GM21526 (cell line): ENCODE results near the gene PIEZO2.

Source experiments
- ATAC-seq: cut with Tn5 transposase; IDR thresholded peaks from one replicate; pipeline ENCODE4 v1.9.1; 2021; ENCODE audit warnings: moderate library complexity; ENCODE audit not compliant: unreplicated experiment, low FRiP score

The PIEZO2 gene

DNA sequence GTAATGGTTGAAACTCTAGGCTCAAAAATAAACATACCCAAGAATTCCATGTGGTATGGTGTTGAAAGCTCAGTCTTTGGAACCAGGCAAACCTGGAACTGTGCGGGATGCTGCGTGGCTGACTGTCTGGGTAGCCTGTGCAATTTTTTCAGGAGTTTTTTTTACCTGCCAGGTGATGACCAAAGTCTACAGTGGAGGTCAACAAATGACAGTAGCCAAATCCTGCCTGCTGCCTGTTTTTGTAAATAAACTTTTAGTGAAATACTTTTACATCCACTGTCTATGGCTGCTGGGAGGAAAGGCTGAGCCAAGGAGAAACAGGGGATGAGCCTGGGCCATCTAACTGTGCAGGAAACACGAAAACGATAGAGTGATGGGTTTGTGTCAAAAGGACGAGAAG is 240.6 kb downstream of the PIEZO2 start:
- no peak for ATAC-seq

DNA sequence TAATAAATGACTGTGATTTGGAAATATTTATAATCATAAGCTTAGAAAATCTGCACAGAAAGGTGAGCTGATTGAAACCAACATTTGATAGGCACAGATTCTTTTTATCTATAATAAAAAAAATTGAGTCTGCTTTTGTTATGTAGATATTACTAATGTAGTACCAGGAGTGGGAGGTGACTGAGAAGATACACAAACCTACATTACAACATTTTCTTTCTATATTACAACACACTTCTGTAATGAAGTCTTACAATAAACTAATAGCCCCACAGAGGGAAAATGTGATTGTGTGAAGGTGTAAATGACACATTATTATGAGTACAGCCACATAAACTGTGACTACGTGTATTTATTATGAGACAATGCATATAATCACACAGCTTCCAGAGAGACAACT is 241.6 kb downstream of the PIEZO2 start:
- ATAC-seq: no peak

DNA sequence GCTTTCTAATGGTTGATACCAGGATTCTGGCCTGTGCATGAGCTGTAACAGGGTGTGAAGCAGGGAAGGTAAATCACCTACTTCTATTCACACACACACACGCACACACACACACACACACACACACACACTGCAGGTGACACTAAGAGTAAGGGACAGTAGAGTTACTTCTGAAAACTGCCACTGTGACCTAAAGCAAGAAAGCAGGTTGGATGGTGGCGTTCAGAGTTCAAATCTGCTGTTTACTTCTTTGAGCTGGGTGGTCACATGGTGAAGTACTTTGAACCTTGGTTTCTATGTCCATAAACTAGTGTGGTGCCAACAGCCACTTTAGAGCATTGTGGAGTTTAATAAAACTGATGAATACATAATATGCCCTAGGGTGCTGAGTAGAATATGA is 248.0 kb downstream of the PIEZO2 start:
- ATAC-seq: no peak

DNA sequence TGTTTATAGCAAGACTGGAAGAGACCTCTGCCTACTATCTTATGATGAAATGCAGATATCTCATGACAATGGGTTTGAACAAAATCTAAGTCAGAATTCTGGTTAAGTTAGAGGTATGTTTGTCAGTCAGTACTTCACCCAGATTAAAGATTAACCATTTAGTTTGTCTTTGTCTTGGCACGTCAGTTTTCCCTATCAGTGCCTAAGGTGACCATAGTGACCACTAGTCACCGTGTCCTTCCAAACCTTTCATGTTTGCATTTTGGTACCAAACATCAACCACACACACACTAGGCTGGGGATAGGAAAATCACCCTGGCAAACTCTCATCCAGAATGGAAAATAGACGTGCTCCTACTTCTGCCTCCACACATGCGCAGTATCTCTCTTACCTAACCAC is 248.9 kb downstream of the PIEZO2 start:
- no peak for ATAC-seq

DNA sequence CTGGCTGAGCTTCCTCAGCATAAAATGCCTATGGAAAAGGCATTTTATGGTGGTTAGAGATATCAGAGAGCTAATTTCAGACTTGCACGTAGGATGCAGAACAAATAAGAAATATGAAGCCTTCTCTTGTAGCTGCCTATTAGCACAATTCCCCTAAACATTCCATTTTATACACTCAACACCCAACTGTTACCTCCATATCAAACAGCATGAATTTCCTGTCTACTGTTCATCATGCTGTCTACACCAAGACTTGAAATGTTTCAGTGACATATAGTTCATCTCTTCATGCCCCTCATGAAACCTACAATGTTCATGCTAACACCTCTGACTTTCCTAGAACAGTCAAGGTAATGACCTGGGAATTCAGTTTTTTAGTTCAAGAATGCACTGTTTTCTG is 249.9 kb downstream of the PIEZO2 start:
- no peak for ATAC-seq

DNA sequence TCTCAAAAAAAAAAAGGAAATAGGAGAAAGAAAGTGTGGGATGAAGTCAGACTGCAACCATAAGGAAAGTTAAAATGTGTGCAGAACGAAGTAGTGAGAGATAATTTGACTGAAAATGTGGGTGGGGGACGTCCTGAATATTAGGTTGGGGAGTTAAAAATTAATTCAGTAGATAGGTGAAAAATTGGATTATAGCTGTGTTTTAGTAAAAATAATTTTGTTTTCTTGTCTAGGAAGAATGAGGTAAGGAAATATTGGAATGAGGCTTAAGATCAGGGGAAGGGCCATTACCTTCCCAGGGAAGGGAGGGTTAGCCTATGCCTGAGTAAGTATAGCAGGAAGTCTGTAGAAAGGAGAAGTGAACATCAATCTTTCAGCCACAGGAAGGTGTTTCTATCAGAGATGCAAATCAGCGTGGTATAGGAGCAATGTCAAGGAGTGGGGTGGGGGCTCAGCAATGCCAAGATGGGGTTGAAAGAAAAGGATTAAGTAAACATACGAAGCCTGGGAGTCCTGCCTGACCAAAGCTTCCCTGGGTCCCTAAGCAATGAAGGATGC is 250.9 kb downstream of the PIEZO2 start:
- ATAC-seq: no peak

DNA sequence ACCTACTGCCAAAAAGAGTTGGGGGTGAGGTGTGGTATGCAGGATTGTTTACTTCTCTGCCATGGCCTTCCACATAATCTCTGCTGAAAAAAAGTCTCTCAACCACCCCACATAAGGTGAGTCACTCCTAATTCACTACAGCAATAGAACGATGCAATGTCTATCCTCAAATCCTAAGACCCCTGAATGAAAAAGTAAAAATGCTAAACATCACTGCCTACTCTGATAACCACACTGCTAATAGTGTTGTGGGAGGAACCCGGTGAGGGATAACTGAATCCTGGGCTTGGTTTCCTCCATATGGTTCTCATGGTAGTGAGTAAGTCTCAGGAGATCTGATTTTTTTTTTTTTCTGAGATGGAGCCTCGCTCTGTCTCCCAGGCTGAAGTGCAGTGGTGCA is 252.5 kb downstream of the PIEZO2 start:
- ATAC-seq: no peak

DNA sequence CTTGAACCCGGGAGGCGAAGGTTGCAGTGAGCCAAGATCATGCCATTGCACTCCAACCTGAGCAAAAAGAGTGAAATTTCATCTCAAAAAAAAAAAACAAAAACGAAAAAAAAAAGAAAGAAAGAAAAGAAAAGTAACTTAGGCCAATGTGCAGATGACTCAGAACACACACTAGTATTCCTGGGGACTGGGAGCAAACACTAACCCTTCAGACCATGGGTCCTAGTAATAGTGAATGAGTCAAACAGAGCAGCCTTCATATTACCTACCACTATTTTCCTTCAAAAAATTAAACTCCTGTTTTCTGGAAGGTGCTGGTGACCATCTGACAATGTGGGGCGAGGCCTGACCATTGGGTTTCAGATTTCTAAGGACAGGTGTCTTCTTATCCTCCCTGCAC is 253.4 kb downstream of the PIEZO2 start:
- no peak for ATAC-seq

DNA sequence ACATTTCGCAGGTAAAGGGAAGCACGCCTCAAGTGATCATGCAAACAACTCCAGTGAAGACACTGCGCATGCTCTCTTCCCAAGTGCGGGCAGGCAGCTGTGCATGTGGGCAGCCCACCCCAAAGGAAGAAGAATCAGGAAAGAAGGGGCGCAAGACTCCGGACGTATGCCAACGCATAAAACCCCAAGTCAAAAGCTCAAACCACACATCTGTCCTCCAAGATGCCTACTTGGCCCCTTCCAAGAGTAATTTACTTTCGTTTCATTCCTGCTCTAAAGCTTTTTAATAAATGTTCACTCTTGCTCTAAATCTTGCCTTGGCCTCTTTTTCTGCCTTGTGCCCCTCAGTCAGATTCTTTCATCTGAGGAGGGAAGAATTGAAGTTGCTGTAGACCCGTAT is 254.9 kb downstream of the PIEZO2 start:
- no peak for ATAC-seq

DNA sequence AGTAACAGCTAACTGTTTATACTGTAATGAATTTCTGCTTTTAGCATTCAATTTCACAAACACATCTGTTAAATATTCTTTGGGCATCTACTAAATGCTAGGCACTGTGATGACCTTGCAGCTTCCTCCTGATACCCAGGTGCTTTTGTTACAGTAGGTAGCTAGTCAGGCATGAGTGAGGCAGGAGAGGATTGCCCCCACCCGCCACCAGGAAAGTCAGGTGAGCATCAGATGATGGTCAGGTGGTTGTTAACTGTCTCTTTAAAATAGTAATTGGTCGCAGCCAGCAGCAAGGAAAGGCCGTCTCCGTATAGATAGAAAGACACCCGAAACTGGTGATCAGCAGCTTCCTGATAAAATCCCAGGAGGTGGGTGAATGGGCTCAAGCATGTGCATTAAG is 255.6 kb downstream of the PIEZO2 start:
- no peak for ATAC-seq

DNA sequence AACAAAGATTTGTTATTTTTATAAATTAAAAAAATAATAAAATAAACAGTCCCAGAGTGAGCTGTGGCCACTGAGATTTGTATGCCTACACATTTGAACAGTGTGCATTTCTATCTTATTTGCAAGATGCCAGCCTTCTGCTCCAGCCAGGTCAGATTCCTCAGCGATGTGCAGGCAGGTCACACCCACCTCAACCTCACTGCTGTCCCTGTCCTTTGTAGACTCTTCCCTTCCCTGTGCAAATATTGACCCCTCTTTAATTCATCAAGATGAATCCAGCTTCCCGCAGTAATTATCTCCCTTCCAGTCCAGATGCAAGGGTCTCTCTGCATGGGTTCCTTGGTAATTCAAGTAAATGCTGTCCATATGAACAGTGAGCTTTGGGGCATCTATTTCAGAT is 256.2 kb downstream of the PIEZO2 start:
- no peak for ATAC-seq

DNA sequence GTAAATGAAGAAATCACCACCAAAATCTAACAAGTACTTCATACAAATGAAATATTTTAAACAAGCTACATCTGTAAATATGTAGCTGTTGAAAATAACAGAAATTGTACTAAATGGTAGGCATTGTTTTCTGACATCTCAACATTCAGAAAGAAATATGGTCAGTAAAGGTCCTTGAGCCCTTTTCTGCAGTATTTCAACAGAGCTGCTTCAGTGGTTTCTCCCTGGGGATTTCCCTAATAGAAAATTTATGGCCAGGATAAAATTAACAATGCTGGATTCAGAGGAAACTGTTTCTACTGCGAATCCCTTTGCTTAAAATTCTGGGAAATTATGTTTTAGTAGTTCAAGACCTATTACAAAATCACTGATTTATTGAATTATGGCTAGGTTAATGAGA is 256.6 kb downstream of the PIEZO2 start:
- ATAC-seq: no peak

DNA sequence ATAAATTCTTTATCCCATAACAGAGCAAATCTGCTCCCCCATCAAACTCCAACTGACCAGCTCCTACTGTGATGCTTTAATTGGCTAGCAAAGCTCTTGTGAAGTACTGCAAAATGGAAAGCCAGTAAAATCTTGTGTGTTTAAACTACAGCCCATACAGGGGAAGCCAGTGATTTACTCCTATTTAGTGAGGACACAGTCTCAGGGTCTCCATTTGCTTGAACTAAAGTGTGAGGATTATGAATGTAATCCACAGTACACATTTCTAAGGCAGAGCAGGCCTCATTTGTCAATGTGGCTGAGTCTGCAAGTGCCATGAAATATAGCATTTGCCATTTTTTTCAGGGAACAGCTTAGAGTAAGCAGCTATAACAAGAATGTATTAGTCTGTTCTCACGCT is 259.3 kb downstream of the PIEZO2 start:
- ATAC-seq: no peak

DNA sequence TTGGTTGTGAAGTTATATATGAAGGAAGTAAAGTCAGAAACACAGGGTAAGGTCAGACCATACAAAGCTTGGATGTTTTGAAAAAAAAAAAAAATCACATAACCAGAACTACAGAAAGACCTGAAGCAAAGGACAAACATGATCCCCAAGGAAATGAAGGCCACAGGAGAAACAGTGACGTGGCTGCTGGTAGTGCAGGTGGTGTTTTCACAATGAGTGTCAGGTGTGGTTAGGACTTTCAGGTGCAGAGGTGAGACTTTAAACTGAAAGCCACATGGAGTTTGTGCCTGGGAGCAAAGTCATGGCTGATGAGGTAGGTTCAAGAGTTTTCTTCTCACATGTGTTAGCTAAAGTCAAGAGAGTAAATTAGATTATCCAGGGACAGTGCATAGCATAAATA is 270.7 kb downstream of the PIEZO2 start:
- peak; percentile 86 for ATAC-seq

DNA sequence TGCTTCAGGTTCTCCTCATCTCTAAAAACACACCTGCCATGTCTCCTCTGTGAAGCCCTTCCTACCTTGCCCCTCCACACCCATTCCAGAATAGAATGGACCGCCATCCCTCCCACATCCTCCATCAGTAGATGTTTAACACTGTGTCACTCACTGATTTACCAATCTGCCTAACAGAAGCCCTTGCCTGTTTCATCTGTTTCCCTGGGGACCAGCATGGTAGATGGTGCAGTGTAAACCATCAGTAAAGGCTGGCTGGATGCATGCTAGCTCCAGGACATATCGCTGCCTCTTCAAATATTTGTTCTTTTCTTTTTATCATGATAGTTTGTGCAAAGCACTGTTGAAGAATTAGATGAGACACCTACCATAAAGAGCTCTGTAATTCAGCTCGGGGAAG is 271.4 kb downstream of the PIEZO2 start:
- no peak for ATAC-seq

DNA sequence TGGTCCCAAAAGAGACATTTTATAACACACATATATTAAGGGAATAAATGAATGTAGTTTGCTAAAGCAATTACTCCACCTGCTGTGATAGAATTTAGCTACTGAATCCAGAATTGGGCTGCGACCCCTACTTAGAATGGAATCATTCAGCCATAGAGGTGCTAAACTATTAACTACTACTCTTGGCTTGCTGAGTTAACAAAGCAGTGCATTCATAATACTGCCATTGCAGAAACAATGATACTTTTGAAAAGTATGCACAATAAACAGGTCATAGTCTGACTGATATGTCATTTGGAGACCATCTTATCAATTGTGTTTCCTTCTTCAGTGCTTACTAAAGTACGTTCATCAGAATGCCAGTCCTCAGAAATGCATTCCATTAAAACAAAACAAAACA is 273.6 kb downstream of the PIEZO2 start:
- ATAC-seq: no peak

DNA sequence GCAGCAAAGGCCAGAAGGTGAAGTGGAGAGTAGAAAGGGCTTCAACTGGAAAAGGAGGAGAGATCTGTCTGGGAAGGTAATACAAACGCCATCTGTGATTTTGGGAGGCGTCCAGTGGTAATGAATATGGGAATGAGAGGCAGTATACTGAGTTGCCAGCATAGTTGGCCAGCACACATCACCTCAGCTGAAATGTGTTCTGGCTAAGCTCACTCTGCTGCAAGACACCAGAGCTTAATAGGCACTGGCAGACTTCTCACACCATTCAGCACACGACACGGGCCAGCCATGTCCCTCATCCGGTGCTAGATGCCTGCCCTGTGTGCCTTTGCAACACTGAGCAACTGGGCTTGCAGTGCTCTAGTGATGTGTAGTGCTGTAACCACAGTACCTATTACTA is 277.1 kb downstream of the PIEZO2 start:
- ATAC-seq: no peak

DNA sequence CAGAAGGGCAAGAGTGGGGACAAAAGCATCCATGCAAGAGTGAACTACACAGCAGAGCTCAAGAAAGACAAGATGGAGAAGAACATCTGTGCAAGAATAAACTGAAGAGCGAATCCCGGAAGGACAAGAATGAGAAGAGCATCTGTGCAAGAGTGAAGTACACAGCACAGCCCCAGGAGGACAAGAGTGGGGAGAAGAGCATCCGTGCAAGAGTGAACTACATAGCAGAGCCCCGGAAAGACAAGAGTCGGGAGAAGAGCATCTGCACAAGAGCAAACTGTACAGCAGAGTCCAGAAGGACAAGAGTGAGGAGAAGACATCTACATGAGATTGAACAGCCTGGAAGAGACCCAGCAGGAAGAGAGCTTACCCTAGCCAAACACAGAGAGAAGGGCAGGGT is 284.6 kb downstream of the PIEZO2 start:
- ATAC-seq: no peak

DNA sequence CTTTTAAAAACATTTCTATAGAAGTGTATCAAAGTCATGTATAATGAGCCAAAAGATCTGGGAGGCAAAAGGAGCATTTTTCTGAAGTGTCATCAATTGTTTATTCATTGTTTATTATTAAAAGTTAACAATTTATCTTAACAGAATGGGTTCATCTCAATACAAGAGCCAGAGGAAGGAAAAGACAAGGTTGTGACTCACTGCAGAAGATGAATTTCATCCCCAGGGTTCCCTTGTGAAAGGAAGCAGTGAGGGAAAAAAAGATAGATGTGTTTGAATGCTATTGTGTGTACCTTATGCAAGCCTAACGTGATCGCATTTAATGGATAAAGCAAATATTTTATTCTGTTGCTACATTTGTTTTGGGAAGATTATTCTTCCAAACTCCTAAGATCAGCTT is 286.3 kb downstream of the PIEZO2 start:
- ATAC-seq: no peak

DNA sequence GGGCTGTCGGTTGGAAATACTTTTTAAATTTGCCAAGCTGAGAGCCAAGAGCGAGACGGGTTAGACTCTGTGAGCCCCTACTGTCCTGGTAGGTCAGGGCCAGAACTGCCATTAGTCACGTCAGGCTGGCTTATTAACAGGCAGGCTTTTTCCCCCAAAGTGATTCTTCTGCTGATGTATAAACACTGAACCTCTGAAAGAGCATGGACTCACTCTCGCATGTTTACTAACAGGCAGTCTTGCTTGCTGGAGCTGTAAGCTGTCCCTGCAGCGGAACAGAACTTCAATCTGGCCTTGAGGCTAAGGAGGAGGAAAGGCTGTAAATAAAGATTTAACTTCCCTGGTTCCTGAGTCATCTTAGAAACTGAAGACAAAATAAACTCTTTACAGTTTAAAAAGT is 288.4 kb downstream of the PIEZO2 start:
- no peak for ATAC-seq

DNA sequence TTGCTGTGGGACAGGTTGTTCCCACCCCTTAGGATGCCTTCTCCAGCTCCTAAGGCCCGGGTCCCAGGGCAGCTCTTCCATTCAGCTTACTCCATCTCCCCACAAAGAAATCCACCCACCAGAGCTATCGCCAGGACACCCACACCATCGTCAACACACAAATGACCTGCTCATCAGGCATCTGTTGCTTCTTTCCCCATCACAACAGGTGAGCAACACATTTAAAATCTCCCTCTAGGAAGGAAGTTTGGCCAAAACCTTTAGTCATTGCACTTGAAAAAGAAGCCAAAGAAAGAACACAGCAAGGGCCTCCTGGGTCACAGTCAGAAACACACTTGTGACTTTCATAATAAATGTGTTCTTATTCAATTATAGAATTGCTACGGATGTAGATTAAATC is 289.0 kb downstream of the PIEZO2 start:
- no peak for ATAC-seq

DNA sequence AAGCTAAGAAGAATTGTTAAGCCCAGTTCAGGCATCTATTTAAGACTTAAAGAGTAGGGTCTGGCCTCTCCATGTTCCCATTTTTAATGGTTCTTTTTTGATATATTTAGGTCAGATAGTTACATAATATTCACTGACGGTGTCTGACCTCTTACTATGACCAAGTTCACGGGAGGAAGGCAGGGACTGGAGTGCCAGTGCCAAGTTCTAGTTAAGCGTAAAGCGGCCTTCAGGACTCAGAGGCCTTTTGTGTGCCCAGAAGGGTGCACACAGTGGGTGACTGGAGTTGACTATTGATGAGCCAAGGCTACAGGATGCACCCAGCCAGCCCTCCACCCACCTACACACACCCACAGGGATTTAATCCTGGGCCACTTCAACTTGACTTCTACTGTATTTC is 290.9 kb downstream of the PIEZO2 start:
- no peak for ATAC-seq

DNA sequence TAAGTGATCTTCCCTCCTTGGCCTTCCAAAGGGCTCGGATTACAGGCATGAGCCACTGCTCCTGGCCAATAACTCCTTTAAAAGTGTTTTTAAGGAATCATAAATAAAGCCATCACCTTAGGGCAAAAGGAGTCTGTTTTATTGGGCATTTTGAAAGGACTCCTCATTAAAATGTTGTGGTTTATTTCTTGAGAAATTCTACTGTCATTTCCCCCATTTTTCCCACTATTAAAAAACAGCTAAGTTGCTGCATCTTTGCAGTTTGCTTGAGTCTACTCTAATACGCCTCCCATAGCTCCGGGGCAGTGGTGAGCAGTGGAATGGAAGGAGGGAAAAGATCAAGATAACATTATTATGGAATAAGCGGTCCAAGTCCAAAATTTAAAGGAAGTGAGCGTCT is 293.2 kb downstream of the PIEZO2 start:
- ATAC-seq: no peak
